Upper lobe of right lung (tissue), 1 donor: ENCODE data around the gene ABCG1. TPM values are rescaled to one million over a fixed set of nuclear protein-coding genes. Genes with fewer than 3 reads are reported as not detected.
A peak's percentile ranks its signal among the peaks of the same experiment; 100 is the strongest.

Experiments used
- ATAC-seq: fragments of 200-7000 bp; cut with Tn5 transposase; one replicate; pipeline ENCODE4 v1.9.1; 2020; ENCODE audit warnings: mild to moderate bottlenecking, moderate library complexity
- DNase-seq: peaks from one replicate; pipeline ENCODE4 v3.0.0-alpha.2; 2020
- H3K27ac ChIP-seq: fragments of 200-600 bp; one replicate; pipeline ENCODE4 v1.8.0; 2022
- H3K27me3 ChIP-seq: fragments of 200-600 bp; one replicate; pipeline ENCODE4 v1.8.0; 2022; ENCODE audit warnings: mild to moderate bottlenecking
- H3K36me3 ChIP-seq: fragments of 200-600 bp; one replicate; pipeline ENCODE4 v1.8.0; 2022
- H3K4me1 ChIP-seq: fragments of 200-600 bp; one replicate; pipeline ENCODE4 v1.8.0; 2022
- H3K4me3 ChIP-seq: fragments of 200-600 bp; one replicate; pipeline ENCODE4 v1.8.0; 2022; ENCODE audit warnings: mild to moderate bottlenecking
- H3K9me3 ChIP-seq: fragments of 200-600 bp; one replicate; pipeline ENCODE4 v1.8.0; 2022
- CTCF ChIP-seq: fragments of 200-600 bp; IDR thresholded peaks from one replicate; pipeline ENCODE4 v1.8.0; 2022; ENCODE audit warnings: antibody characterized with exemption
- intact Hi-C: fragments of 100-400 bp; cut with DNase I; formaldehyde crosslinking; loops from one replicate; pipeline ENCODE4 v1.11.0; 2022
- total RNA-seq: library from RNA; stranded (reverse); fragmentation: NEBNext Ultra II Directional; extraction: Animal tissue kit (Norgen Biotek cat#: 25700); gene quantifications from one replicate; pipeline ENCODE4 v1.2.1, GENCODE V29; 2021
- donor health status: DM: no; HTN: yes; CAD: no; lungs with severe emphysema.

Gene ABCG1
- total RNA-seq, 1 donor from 2014 or later = 62.6 TPM

GRCh38 chr21:42286416-42286815, 67.5 kb downstream of the ABCG1 start:
- H3K9me3 ChIP-seq = no peaks in the 10 kb centered on the region
- DNase-seq (no peak), ATAC-seq (no peak)
- H3K4me3 ChIP-seq = no peak overlapping the region
- peaks cover 18% of the 10 kb centered on the region for H3K36me3 ChIP-seq
- no peaks in the 10 kb centered on the region for H3K27me3 ChIP-seq
- intact Hi-C loops = no loop called here
- H3K4me1 ChIP-seq = no peaks in the 10 kb centered on the region
- no peak overlapping the region for H3K27ac ChIP-seq
- TF ChIP-seq CTCF = no peak

GRCh38 chr21:42287193-42288083, 68.5 kb downstream of the ABCG1 start:
- no peak for ATAC-seq
- H3K36me3 ChIP-seq = peaks cover 18% of the 10 kb centered on the region
- intact Hi-C loops = no loop called here

GRCh38 chr21:42288962-42289361, 70.0 kb downstream of the ABCG1 start:
- H3K36me3 ChIP-seq = peaks cover 19% of the 10 kb centered on the region
- ATAC-seq (no peak), DNase-seq (no peak)
- no peak for TF ChIP-seq CTCF
- intact Hi-C loops = no loop called here
- H3K9me3 ChIP-seq = no peaks in the 10 kb centered on the region
- no peaks in the 10 kb centered on the region for H3K4me1 ChIP-seq
- no peaks in the 10 kb centered on the region for H3K27me3 ChIP-seq
- H3K27ac ChIP-seq = no peak overlapping the region
- no peak overlapping the region for H3K4me3 ChIP-seq

More at GRCh38 chr21:42287193-42288083, 68.5 kb downstream of the ABCG1 start:
- Histone ChIP-seq H3K4me3 (no peak overlapping the region), H3K27ac (no peak overlapping the region), H3K27me3 (no peaks in the 10 kb centered on the region), H3K9me3 (no peaks in the 10 kb centered on the region), H3K4me1 (no peaks in the 10 kb centered on the region)
- no peak for DNase-seq
- TF ChIP-seq CTCF = no peak

- ATAC-seq (peak; percentile 66), DNase-seq (peak; percentile 76)
- H3K27ac ChIP-seq = no peak overlapping the region
- peaks cover 17% of the 10 kb centered on the region for H3K36me3 ChIP-seq
- no peak for TF ChIP-seq CTCF
- no peak overlapping the region for H3K4me3 ChIP-seq
- no peaks in the 10 kb centered on the region for H3K9me3 ChIP-seq
- no peaks in the 10 kb centered on the region for H3K4me1 ChIP-seq
- H3K27me3 ChIP-seq = no peaks in the 10 kb centered on the region
- intact Hi-C loops = no loop called here
Measured at GRCh38 chr21:42289926-42290325, 71.0 kb downstream of the ABCG1 start.

GRCh38 chr21:42290505-42290904, 71.6 kb downstream of the ABCG1 start:
- no peak for DNase-seq
- no peaks in the 10 kb centered on the region for H3K9me3 ChIP-seq
- intact Hi-C loops = no loop called here
- peaks cover 14% of the 10 kb centered on the region for H3K36me3 ChIP-seq
- no peak for ATAC-seq
- no peaks in the 10 kb centered on the region for H3K4me1 ChIP-seq
- H3K27me3 ChIP-seq = no peaks in the 10 kb centered on the region
- H3K4me3 ChIP-seq = no peak overlapping the region
- TF ChIP-seq CTCF = no peak
- H3K27ac ChIP-seq = no peak overlapping the region
